Mononuclear cell (primary cell): ENCODE data around the gene CTRL. TPM values are rescaled to one million over a fixed set of nuclear protein-coding genes. Genes with fewer than 3 reads are reported as not detected.

Experiments
- H3K27me3 ChIP-seq: 2 replicates; pipeline ENCODE4 v1.6.0; 2011; ENCODE audit warnings: low read length, control low read depth; ENCODE audit not compliant: insufficient read depth
- H3K4me1 ChIP-seq: 2 replicates; pipeline ENCODE4 v1.5.1; 2011; ENCODE audit warnings: mild to moderate bottlenecking, low read length, control low read depth; ENCODE audit not compliant: insufficient read depth
- H3K4me3 ChIP-seq: 2 replicates; pipeline ENCODE4 v1.5.1; 2011; ENCODE audit warnings: mild to moderate bottlenecking, low read length, moderate library complexity
- H3K9me3 ChIP-seq: 2 replicates; pipeline ENCODE4 v1.5.1; 2011; ENCODE audit warnings: low read depth, mild to moderate bottlenecking, control low read depth, low read length
- total RNA-seq: library from RNA; depleted of rRNA; stranded (reverse); fragments of >200 nt; gene quantifications from one replicate; pipeline ENCODE4 v1.2.3, GENCODE V29; 2012

CTRL gene
- total RNA-seq, 1 donor: 6.3 TPM

DNA sequence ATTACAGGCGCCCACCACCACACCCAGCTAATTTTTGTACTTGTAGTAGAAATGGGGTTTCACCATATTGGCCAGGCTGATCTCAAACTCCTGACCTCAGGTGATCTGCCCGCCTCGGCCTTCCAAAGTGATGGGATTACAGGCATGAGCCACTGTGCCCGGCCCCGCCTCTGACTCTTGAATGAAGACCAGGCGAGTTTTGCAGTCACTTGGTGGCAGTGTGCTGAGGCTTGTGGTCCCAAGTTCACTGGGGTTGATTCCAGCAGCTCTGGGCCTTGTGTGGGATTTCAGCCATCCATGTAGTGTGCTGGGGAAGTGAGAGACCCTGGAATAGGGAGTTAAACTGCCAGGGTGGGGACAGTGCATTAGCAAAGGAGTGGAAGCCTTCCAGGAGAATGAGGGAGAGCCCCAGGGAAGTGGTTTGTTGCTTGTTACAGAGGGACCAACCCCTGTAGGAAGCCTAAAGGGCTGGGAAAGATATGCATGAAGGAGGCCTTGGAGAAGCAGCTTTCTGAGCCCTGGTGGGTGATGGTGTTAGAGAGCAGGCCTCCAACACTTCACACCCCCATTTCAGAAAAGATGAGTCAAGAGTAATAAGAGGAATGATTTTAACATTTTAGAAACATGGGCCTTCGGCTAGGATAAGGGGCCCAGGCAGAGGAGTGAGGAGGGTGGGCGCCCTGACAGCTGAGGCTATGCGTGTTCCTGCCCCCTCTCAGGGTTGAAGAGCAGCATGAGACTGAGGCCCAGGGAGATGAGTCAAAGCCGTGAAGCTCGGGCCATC, 24.1 kb downstream of the CTRL start:
- H3K9me3 ChIP-seq: no peaks in the 10 kb centered on the region
- H3K4me1 ChIP-seq: no peaks in the 10 kb centered on the region

DNA sequence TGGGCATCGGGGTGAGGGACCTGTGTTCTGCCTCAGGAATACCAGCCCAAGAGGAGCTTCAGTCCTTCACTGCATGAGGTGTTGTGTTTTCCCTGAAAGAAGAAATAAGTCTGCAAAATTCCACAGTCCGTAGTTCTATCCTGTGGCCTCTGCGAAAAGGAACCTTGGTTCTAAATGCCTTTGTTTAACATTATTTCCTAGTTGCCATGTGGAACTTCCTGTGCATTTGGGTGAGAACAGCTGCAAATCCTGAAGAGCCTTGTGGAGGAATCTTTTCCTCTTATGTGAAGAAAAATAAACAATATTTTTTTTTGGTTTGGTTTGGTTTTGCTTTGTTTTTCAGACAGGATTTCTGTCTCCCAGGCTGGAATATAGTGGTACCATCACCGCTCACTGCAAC, 28.8 kb downstream of the CTRL start:
- H3K4me1 ChIP-seq: no peaks in the 10 kb centered on the region
- no peak overlapping the region for H3K4me3 ChIP-seq
- H3K9me3 ChIP-seq: no peaks in the 10 kb centered on the region

More for the DNA sequence above, 24.1 kb downstream of the CTRL start:
- H3K4me3 ChIP-seq: no peak overlapping the region
- H3K27me3 ChIP-seq: no peaks in the 10 kb centered on the region

GRCh38 chr16:67901734-67902133, 29.9 kb downstream of the CTRL start:
- Histone ChIP-seq H3K9me3 (no peaks in the 10 kb centered on the region), H3K27me3 (no peaks in the 10 kb centered on the region), H3K4me3 (no peak overlapping the region), H3K4me1 (no peaks in the 10 kb centered on the region)

More for the DNA sequence above, 28.8 kb downstream of the CTRL start:
- no peaks in the 10 kb centered on the region for H3K27me3 ChIP-seq

- Histone ChIP-seq H3K4me1 (peaks cover 24% of the 10 kb centered on the region), H3K27me3 (no peaks in the 10 kb centered on the region), H3K4me3 (no peak overlapping the region), H3K9me3 (no peaks in the 10 kb centered on the region)
Measured at GRCh38 chr16:67897231-67897630, 34.4 kb downstream of the CTRL start.

- Histone ChIP-seq H3K9me3 (no peaks in the 10 kb centered on the region), H3K27me3 (no peaks in the 10 kb centered on the region), H3K4me1 (peaks cover 24% of the 10 kb centered on the region), H3K4me3 (peak overlapping the region; percentile 87)
Measured at GRCh38 chr16:67893743-67894399, 37.8 kb downstream of the CTRL start.

- H3K4me3 ChIP-seq: peak within 1 kb of the TSS; percentile 87
- H3K9me3 ChIP-seq: no peaks in the 10 kb centered on the region
- H3K27me3 ChIP-seq: no peaks in the 10 kb centered on the region
- H3K4me1 ChIP-seq: peaks cover 24% of the 10 kb centered on the region
Measured at GRCh38 chr16:67892899-67893742, 38.5 kb downstream of the CTRL start, which contains the start of gene PSKH1. TSS of gene PSKH1 (plus strand) at chr16:67893254. CDS start at chr16:67908750, 15,496 bp downstream.

GRCh38 chr16:67892375-67892774, 39.3 kb downstream of the CTRL start:
- Histone ChIP-seq H3K27me3 (no peaks in the 10 kb centered on the region), H3K4me3 (peak overlapping the region; percentile 87)

GRCh38 chr16:67888331-67888730, 43.3 kb downstream of the CTRL start:
- H3K27me3 ChIP-seq: no peaks in the 10 kb centered on the region
- no peak overlapping the region for H3K4me3 ChIP-seq
- H3K4me1 ChIP-seq: no peaks in the 10 kb centered on the region
- no peaks in the 10 kb centered on the region for H3K9me3 ChIP-seq

More at GRCh38 chr16:67892375-67892774, 39.3 kb downstream of the CTRL start:
- Histone ChIP-seq H3K9me3 (no peaks in the 10 kb centered on the region), H3K4me1 (peaks cover 24% of the 10 kb centered on the region)

DNA sequence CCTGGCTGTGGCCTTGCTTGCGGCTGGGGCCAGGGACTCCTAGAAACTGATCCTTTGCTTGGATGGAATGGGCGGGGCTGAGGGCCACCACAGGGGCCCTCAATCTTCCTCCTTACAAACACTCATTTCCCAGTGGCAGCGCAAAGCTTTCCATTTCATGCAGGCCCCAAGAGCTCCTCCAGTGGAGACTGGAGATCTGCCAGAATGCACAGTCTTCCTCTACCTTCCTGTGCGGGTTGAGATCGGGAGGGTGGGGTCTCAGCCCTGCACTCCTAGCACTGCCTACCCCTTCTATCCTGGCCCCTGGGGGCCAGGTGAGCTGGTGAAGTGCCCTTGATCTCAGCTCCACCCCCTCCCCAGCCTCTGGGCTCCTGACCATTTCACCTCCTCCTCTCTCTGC, 45.3 kb downstream of the CTRL start:
- Histone ChIP-seq H3K9me3 (no peaks in the 10 kb centered on the region), H3K4me3 (no peak overlapping the region), H3K4me1 (no peaks in the 10 kb centered on the region), H3K27me3 (no peaks in the 10 kb centered on the region)

DNA sequence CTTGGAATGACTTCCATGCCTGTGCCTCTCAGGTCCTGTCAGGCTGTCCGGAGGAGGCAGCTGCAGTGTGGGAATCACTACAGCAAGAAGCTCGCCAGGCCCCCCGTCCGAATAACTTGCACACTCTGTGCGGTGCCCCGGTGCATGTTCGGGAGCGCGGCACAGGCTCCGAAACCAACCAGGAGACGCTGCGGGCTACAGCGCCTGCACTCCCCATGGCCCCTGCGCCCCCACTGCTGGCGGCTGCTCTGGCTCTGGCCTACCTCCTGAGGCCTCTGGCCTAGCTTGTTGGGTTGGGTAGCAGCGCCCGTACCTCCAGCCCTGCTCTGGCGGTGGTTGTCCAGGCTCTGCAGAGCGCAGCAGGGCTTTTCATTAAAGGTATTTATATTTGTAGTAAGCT, 45.7 kb downstream of the CTRL start:
- Histone ChIP-seq H3K27me3 (no peaks in the 10 kb centered on the region), H3K4me1 (no peaks in the 10 kb centered on the region), H3K9me3 (no peaks in the 10 kb centered on the region), H3K4me3 (no peak overlapping the region)

- H3K9me3 ChIP-seq: no peaks in the 10 kb centered on the region
- H3K4me1 ChIP-seq: no peaks in the 10 kb centered on the region
- H3K4me3 ChIP-seq: no peak overlapping the region
- no peaks in the 10 kb centered on the region for H3K27me3 ChIP-seq
Measured at GRCh38 chr16:67885545-67885944, 46.1 kb downstream of the CTRL start.

GRCh38 chr16:67884684-67885083, 47.0 kb downstream of the CTRL start, which contains the start of gene NRN1L:
TSS of gene NRN1L (plus strand) at chr16:67884885. CDS start at chr16:67884904, 19 bp downstream.
- H3K27me3 ChIP-seq: no peaks in the 10 kb centered on the region
- no peak within 1 kb of the TSS for H3K4me3 ChIP-seq
- H3K9me3 ChIP-seq: no peaks in the 10 kb centered on the region
- no peaks in the 10 kb centered on the region for H3K4me1 ChIP-seq

DNA sequence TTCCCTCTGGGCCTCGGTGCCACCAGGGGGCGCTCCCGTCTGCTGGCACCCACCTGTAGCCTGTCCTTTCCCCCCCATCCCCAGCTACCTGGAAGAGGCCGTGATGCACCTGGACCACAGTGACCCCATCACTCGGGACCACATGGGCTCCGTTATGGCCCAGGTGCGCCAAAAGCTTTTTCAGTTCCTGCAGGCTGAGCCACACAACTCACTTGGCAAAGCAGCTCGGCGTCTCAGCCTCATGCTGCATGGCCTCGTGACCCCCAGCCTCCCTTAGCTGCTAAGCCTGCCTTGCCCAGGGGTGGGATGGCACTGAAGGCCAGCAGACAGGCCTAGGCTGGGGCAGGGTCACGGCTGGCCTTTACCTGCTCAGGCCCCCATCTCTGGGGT, 47.8 kb downstream of the CTRL start:
- Histone ChIP-seq H3K4me1 (no peaks in the 10 kb centered on the region), H3K4me3 (no peak overlapping the region), H3K27me3 (no peaks in the 10 kb centered on the region), H3K9me3 (no peaks in the 10 kb centered on the region)

GRCh38 chr16:67883146-67883871, 48.4 kb downstream of the CTRL start:
- no peaks in the 10 kb centered on the region for H3K4me1 ChIP-seq
- H3K27me3 ChIP-seq: no peaks in the 10 kb centered on the region
- no peaks in the 10 kb centered on the region for H3K9me3 ChIP-seq
- no peak overlapping the region for H3K4me3 ChIP-seq
